ENCODE measurements around the gene YAP1. TPM values are rescaled to one million over a fixed set of nuclear protein-coding genes. Genes with fewer than 3 reads are reported as not detected.

YAP1 gene
- total RNA-seq, 5 donors from 2014 or later (not counting 1 experiment from before 2014, with no cell fraction given), result 0.23 to 0.86 (median 0.63) TPM

DNA sequence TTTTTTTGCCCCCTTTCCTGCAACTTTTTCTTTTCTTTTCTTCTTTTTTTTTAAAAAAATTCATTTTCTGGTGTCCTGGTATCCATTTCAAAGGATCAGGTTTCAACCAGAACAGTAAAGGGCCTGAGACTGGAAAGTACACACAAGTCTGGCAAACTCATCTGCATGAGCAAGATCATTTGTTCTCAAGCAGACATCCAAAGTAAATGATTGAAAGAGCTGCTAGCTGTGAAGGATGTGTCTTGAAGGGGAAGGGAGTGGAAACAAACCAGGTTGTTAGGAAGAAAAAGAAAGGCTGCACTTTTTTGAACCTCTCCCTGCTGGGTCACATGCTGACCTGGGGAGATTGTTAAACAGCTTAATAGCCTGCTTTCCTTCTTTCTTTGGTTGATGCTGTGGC is 5.3 kb downstream of the YAP1 start:
- Mint-ChIP-seq H3K36me3 (no peaks in the 10 kb centered on the region), H3K27ac (no peak overlapping the region), H3K27me3 (peaks cover 52% of the 10 kb centered on the region in 2 donors), H3K4me3 (no peak overlapping the region), H3K4me1 (peaks cover 6 to 15% (median 14%) of the 10 kb centered on the region in 3 donors), H3K9me3 (no peaks in the 10 kb centered on the region)
- H3K27ac ChIP-seq (ENCODE audit: low read length), result no peak overlapping the region
- ATAC-seq (replicated peaks in 1 of 4), result no peak
- no peak overlapping the region for H3K4me3 ChIP-seq (ENCODE audit: control insufficient read depth in 1 of 2, extremely low read depth in 1 of 2, low read length in 1 of 2)
- no peak for DNase-seq
- POLR2A ChIA-PET, result no interaction called here
- CTCF ChIA-PET, result no interaction called here
- peaks cover 13 to 20% of the 10 kb centered on the region in 2 experiments for H3K27me3 ChIP-seq (replicated peaks in 1 of 2; ENCODE audit: control insufficient read depth in 2 of 2, extremely low read depth in 1 of 2, insufficient read depth in 2 of 2, low read length in 1 of 2)
- H3K9me3 ChIP-seq, result no peaks in the 10 kb centered on the region
- H3K36me3 ChIP-seq (ENCODE audit: control insufficient read depth in 2 of 2, extremely low read depth in 1 of 2, insufficient read depth in 1 of 2, low read length in 1 of 2), result no peaks in the 10 kb centered on the region
- H3K4me1 ChIP-seq (ENCODE audit: control insufficient read depth in 1 of 2, extremely low read depth in 1 of 2, insufficient read depth in 2 of 2, low read length in 2 of 2), result peaks cover 7 to 12% of the 10 kb centered on the region in 2 experiments

GRCh38 chr11:102116453-102117205 is 6.4 kb downstream of the YAP1 start:
- CTCF ChIA-PET, result no interaction called here

DNA sequence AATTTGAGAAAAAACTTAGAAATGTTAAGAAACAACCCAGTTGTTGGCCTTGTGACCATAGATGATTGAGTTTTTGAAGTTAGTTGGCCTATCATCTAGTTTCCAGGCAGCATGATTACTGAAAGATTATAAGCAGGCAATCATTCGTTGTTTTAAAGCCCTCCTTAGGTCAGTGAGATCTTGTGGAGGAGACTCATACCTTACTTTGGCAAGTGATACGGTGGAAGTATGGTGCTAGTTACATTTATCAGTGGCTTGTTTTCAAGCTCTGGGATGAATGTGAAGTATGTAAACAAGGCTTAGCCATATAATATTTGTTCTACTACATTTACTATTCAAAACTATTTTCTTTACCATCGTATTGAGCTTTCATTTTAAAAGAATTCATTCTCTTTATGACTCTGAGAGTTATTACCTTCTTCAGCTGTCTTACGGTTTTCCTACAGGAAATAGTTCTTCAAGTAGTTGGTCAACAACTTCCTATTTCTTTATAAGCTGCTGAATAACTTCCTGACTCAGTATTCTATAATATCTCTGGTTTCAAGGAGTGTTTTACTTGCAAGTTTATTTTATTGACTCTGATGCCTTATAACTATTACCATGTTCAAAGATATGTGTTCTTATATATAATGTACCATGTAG is 7.3 kb downstream of the YAP1 start:
- H3K4me3 ChIP-seq (ENCODE audit: control insufficient read depth in 1 of 2, extremely low read depth in 1 of 2, low read length in 1 of 2), result no peak overlapping the region
- no peaks in the 10 kb centered on the region for H3K4me1 ChIP-seq (ENCODE audit: control insufficient read depth in 1 of 2, extremely low read depth in 1 of 2, insufficient read depth in 2 of 2, low read length in 2 of 2)
- ATAC-seq (replicated peaks in 1 of 4) (no peak), DNase-seq (no peak)
- no peaks in the 10 kb centered on the region for H3K36me3 ChIP-seq (ENCODE audit: control insufficient read depth in 2 of 2, extremely low read depth in 1 of 2, insufficient read depth in 1 of 2, low read length in 1 of 2)
- ChIA-PET CTCF (no interaction called here), POLR2A (no interaction called here)
- Mint-ChIP-seq H3K9me3 (no peaks in the 10 kb centered on the region), H3K4me1 (peaks cover 0 to 5% (median 4%) of the 10 kb centered on the region in 3 donors), H3K27me3 (peaks cover 49 to 51% of the 10 kb centered on the region in 2 donors), H3K36me3 (no peaks in the 10 kb centered on the region), H3K27ac (no peak overlapping the region), H3K4me3 (no peak overlapping the region)
- peaks cover 11 to 18% of the 10 kb centered on the region in 2 experiments for H3K27me3 ChIP-seq (replicated peaks in 1 of 2; ENCODE audit: control insufficient read depth in 2 of 2, extremely low read depth in 1 of 2, insufficient read depth in 2 of 2, low read length in 1 of 2)
- WGBS (ENCODE audit: insufficient coverage), result 83% methylated on average over 1 of the region's 4 CpGs
- no peak overlapping the region for H3K27ac ChIP-seq (ENCODE audit: low read length)
- H3K9me3 ChIP-seq, result no peaks in the 10 kb centered on the region

More at GRCh38 chr11:102116453-102117205, 6.4 kb downstream of the YAP1 start:
- Histone ChIP-seq H3K27ac (ENCODE audit: low read length) (no peak overlapping the region), H3K36me3 (ENCODE audit: control insufficient read depth in 2 of 2, extremely low read depth in 1 of 2, insufficient read depth in 1 of 2, low read length in 1 of 2) (no peaks in the 10 kb centered on the region), H3K4me1 (ENCODE audit: control insufficient read depth in 1 of 2, extremely low read depth in 1 of 2, insufficient read depth in 2 of 2, low read length in 2 of 2) (peaks cover 3% of the 10 kb centered on the region in 2 experiments), H3K27me3 (replicated peaks in 1 of 2; ENCODE audit: control insufficient read depth in 2 of 2, extremely low read depth in 1 of 2, insufficient read depth in 2 of 2, low read length in 1 of 2) (peaks cover 7 to 20% of the 10 kb centered on the region in 2 experiments), H3K9me3 (no peaks in the 10 kb centered on the region), H3K4me3 (ENCODE audit: control insufficient read depth in 1 of 2, extremely low read depth in 1 of 2, low read length in 1 of 2) (no peak overlapping the region)
- no peaks in the 10 kb centered on the region for H3K9me3 Mint-ChIP-seq
- peaks cover 52 to 54% of the 10 kb centered on the region in 2 donors for H3K27me3 Mint-ChIP-seq
- no peak for ATAC-seq (replicated peaks in 1 of 4)
- DNase-seq, result no peak
- POLR2A ChIA-PET, result no interaction called here
- no peak overlapping the region for H3K27ac Mint-ChIP-seq
- H3K4me1 Mint-ChIP-seq, result peaks cover 5 to 13% (median 12%) of the 10 kb centered on the region in 3 donors
- no peaks in the 10 kb centered on the region for H3K36me3 Mint-ChIP-seq
- WGBS (ENCODE audit: insufficient coverage), result no CpG with 5 or more reads among the region's 2 CpGs
- no peak overlapping the region for H3K4me3 Mint-ChIP-seq

DNA sequence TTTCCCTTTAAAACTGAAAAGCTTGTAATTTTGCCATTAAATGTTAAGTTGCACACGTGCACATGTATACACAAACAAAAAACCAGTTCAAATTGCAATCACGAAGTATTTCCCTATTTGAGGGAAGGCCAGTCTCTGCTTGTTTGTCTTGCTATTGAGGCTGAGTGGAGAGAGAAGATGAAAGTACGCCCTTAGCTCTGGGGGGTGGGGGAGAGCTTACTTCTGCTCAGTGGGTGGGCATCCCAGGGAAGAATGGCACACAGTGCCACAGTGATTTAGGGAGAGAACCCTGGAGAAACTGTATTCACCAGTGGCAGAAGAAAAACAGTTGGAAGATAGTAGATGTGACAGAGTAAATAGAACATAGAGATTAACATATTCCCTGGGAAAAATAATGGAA is 8.7 kb downstream of the YAP1 start:
- DNase-seq, result no peak
- no peak for ATAC-seq (replicated peaks in 1 of 4)
- Mint-ChIP-seq H3K27ac (no peak overlapping the region), H3K9me3 (peaks cover 0 to 4% (median 0%) of the 10 kb centered on the region in 3 donors), H3K4me3 (no peak overlapping the region), H3K4me1 (peaks cover 0 to 5% (median 4%) of the 10 kb centered on the region in 3 donors), H3K27me3 (peaks cover 45 to 50% of the 10 kb centered on the region in 2 donors), H3K36me3 (no peaks in the 10 kb centered on the region)
- H3K27me3 ChIP-seq (replicated peaks in 1 of 2; ENCODE audit: control insufficient read depth in 2 of 2, extremely low read depth in 1 of 2, insufficient read depth in 2 of 2, low read length in 1 of 2), result peaks cover 12 to 13% of the 10 kb centered on the region in 2 experiments
- no peak overlapping the region for H3K4me3 ChIP-seq (ENCODE audit: control insufficient read depth in 1 of 2, extremely low read depth in 1 of 2, low read length in 1 of 2)
- H3K9me3 ChIP-seq, result no peaks in the 10 kb centered on the region
- H3K27ac ChIP-seq (ENCODE audit: low read length), result no peak overlapping the region
- no peaks in the 10 kb centered on the region for H3K4me1 ChIP-seq (ENCODE audit: control insufficient read depth in 1 of 2, extremely low read depth in 1 of 2, insufficient read depth in 2 of 2, low read length in 2 of 2)
- H3K36me3 ChIP-seq (ENCODE audit: control insufficient read depth in 2 of 2, extremely low read depth in 1 of 2, insufficient read depth in 1 of 2, low read length in 1 of 2), result no peaks in the 10 kb centered on the region
- CTCF ChIA-PET, result interaction anchor here in 1 of 2 donors (0.7 kb wide), 1 partner anchor 988 kb away, joined by 7 read pairs; no protein-coding TSS in a partner anchor
- WGBS (ENCODE audit: insufficient coverage), result 19% methylated on average over 2 of the region's 3 CpGs
- POLR2A ChIA-PET, result no interaction called here

GRCh38 chr11:102119997-102120396 is 9.8 kb downstream of the YAP1 start:
- WGBS (ENCODE audit: insufficient coverage), result 45% methylated on average over 2 of the region's 4 CpGs
- Mint-ChIP-seq H3K27ac (no peak overlapping the region), H3K4me1 (peaks cover 0 to 5% (median 4%) of the 10 kb centered on the region in 3 donors), H3K36me3 (no peaks in the 10 kb centered on the region), H3K4me3 (no peak overlapping the region), H3K9me3 (peaks cover 0 to 4% (median 0%) of the 10 kb centered on the region in 3 donors), H3K27me3 (peaks cover 42 to 46% of the 10 kb centered on the region in 2 donors)
- ATAC-seq (replicated peaks in 1 of 4), result no peak
- Histone ChIP-seq H3K36me3 (ENCODE audit: control insufficient read depth in 2 of 2, extremely low read depth in 1 of 2, insufficient read depth in 1 of 2, low read length in 1 of 2) (no peaks in the 10 kb centered on the region), H3K4me3 (ENCODE audit: control insufficient read depth in 1 of 2, extremely low read depth in 1 of 2, low read length in 1 of 2) (no peak overlapping the region), H3K9me3 (no peaks in the 10 kb centered on the region), H3K27me3 (replicated peaks in 1 of 2; ENCODE audit: control insufficient read depth in 2 of 2, extremely low read depth in 1 of 2, insufficient read depth in 2 of 2, low read length in 1 of 2) (peaks cover 10 to 15% of the 10 kb centered on the region in 2 experiments), H3K4me1 (ENCODE audit: control insufficient read depth in 1 of 2, extremely low read depth in 1 of 2, insufficient read depth in 2 of 2, low read length in 2 of 2) (no peaks in the 10 kb centered on the region), H3K27ac (ENCODE audit: low read length) (no peak overlapping the region)
- ChIA-PET CTCF (no interaction called here), POLR2A (no interaction called here)
- no peak for DNase-seq

DNA sequence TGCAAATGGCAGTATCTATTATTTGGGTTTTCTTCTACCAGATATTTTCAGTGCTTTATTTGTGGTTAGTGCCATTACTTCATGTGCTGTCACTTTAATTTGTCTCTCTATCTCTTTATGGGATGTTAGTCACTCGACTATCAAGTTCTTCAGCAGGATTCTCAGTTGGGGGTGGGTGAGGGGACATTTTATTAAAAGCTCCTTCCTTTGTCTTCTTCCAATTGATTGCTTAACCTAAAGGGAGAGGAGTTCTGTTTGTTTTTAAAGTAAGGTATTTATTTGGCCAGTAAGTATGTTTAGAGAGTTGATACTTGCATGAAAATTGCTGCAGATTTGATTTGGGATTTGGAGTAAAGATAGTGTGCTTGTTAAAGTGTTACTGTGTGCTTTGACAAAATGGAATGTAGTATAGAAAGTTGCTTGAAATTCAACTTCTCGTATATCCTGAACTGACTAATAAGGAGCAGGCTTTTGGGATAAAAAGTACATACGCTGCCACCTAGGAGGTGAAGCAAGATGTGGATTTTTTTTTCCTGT is 10.3 kb downstream of the YAP1 start:
- Histone ChIP-seq H3K4me1 (ENCODE audit: control insufficient read depth in 1 of 2, extremely low read depth in 1 of 2, insufficient read depth in 2 of 2, low read length in 2 of 2) (no peaks in the 10 kb centered on the region), H3K9me3 (no peaks in the 10 kb centered on the region), H3K4me3 (ENCODE audit: control insufficient read depth in 1 of 2, extremely low read depth in 1 of 2, low read length in 1 of 2) (no peak overlapping the region), H3K27me3 (replicated peaks in 1 of 2; ENCODE audit: control insufficient read depth in 2 of 2, extremely low read depth in 1 of 2, insufficient read depth in 2 of 2, low read length in 1 of 2) (peaks cover 10 to 16% of the 10 kb centered on the region in 2 experiments), H3K36me3 (ENCODE audit: control insufficient read depth in 2 of 2, extremely low read depth in 1 of 2, insufficient read depth in 1 of 2, low read length in 1 of 2) (no peaks in the 10 kb centered on the region), H3K27ac (ENCODE audit: low read length) (no peak overlapping the region)
- ChIA-PET CTCF (no interaction called here), POLR2A (no interaction called here)
- H3K4me1 Mint-ChIP-seq, result peaks cover 0 to 5% (median 4%) of the 10 kb centered on the region in 3 donors
- DNase-seq (no peak), ATAC-seq (replicated peaks in 1 of 4) (no peak)
- no peak overlapping the region for H3K4me3 Mint-ChIP-seq
- WGBS (ENCODE audit: insufficient coverage), result no CpG with 5 or more reads among the region's 3 CpGs
- H3K9me3 Mint-ChIP-seq, result peaks cover 0 to 4% (median 0%) of the 10 kb centered on the region in 3 donors
- no peaks in the 10 kb centered on the region for H3K36me3 Mint-ChIP-seq
- no peak overlapping the region for H3K27ac Mint-ChIP-seq
- H3K27me3 Mint-ChIP-seq, result peaks cover 37 to 41% of the 10 kb centered on the region in 2 donors
